ENCODE data around the gene KIF1B. TPM values are rescaled to one million over a fixed set of nuclear protein-coding genes. Genes with fewer than 3 reads are reported as not detected.
A peak's percentile ranks its signal among the peaks of the same experiment; 100 is the strongest.

KIF1B gene
- total and polyA plus RNA-seq, 8 donors, result 4.0 to 82.2 (median 26.3) TPM

GRCh38 chr1:10339036-10339567 is 128.7 kb downstream of the KIF1B start:
- TF ChIP-seq CTCF (IDR thresholded peaks at IDR 0.05) (no peak), POLR2A (IDR thresholded peaks at IDR 0.05) (no peak), EP300 (IDR thresholded peaks at IDR 0.05) (no peak), POLR2AphosphoS5 (IDR thresholded peaks at IDR 0.05) (no peak)
- H3K27me3 ChIP-seq, result no peaks in the 10 kb centered on the region
- H3K27ac ChIP-seq, result no peak overlapping the region
- H3K36me3 ChIP-seq, result peaks cover 35 to 100% (median 97%) of the 10 kb centered on the region in 4 donors
- no peaks in the 10 kb centered on the region for H3K9me3 ChIP-seq
- no peak overlapping the region for H3K4me3 ChIP-seq
- peaks cover 0 to 9% (median 2%) of the 10 kb centered on the region in 4 donors for H3K4me1 ChIP-seq
- intact Hi-C loops (cut with DNase I; ENCODE audit: low total_unique reads), result loop anchor here (10.0 kb wide), 1 partner anchor 134 kb away; no protein-coding TSS in a partner anchor
- no peak for DNase-seq
- 88 to 92% (median 90%) methylated on average over 4 of the region's 4 CpGs for WGBS, 5 donors

GRCh38 chr1:10339815-10340214 is 129.4 kb downstream of the KIF1B start:
- intact Hi-C loops (cut with DNase I; ENCODE audit: low total_unique reads), result loop anchor here (10.0 kb wide), 1 partner anchor 135 kb away; no protein-coding TSS in a partner anchor
- H3K4me1 ChIP-seq, result peaks cover 0 to 9% (median 2%) of the 10 kb centered on the region in 4 donors
- peaks cover 37 to 100% (median 97%) of the 10 kb centered on the region in 4 donors for H3K36me3 ChIP-seq
- H3K27me3 ChIP-seq, result no peaks in the 10 kb centered on the region
- 27 to 46% (median 40%) methylated on average over 5 of the region's 5 CpGs for WGBS, 5 donors
- no peaks in the 10 kb centered on the region for H3K9me3 ChIP-seq
- no peak for TF ChIP-seq EP300 (IDR thresholded peaks at IDR 0.05)
- TF ChIP-seq POLR2AphosphoS5 (IDR thresholded peaks at IDR 0.05), result no peak
- TF ChIP-seq CTCF (IDR thresholded peaks at IDR 0.05), result no peak
- TF ChIP-seq POLR2A (IDR thresholded peaks at IDR 0.05), result peak in 1 of 4 donors; percentile 2
- H3K4me3 ChIP-seq, result no peak overlapping the region
- H3K27ac ChIP-seq, result no peak overlapping the region
- DNase-seq, result peak; percentile 32 to 87

GRCh38 chr1:10340930-10341590 is 130.7 kb downstream of the KIF1B start:
- DNase-seq, result peak in 1 of 2 donors; percentile 12
- intact Hi-C loops (cut with DNase I; ENCODE audit: low total_unique reads), result no loop called here
- 80 to 92% (median 86%) methylated on average over 2 of the region's 2 CpGs for WGBS, 5 donors

GRCh38 chr1:10347109-10347508 is 136.7 kb downstream of the KIF1B start:
- intact Hi-C loops (cut with DNase I; ENCODE audit: low total_unique reads), result no loop called here
- Histone ChIP-seq H3K36me3 (peaks cover 25 to 100% (median 97%) of the 10 kb centered on the region in 4 donors), H3K27ac (no peak overlapping the region)

More at GRCh38 chr1:10340930-10341590, 130.7 kb downstream of the KIF1B start:
- TF ChIP-seq POLR2AphosphoS5 (IDR thresholded peaks at IDR 0.05) (no peak), EP300 (IDR thresholded peaks at IDR 0.05) (no peak), POLR2A (IDR thresholded peaks at IDR 0.05) (no peak), CTCF (IDR thresholded peaks at IDR 0.05) (no peak)
- no peak overlapping the region for H3K4me3 ChIP-seq
- peaks cover 32 to 100% (median 97%) of the 10 kb centered on the region in 4 donors for H3K36me3 ChIP-seq
- H3K27me3 ChIP-seq, result no peaks in the 10 kb centered on the region
- H3K9me3 ChIP-seq, result no peaks in the 10 kb centered on the region
- peaks cover 0 to 9% (median 2%) of the 10 kb centered on the region in 4 donors for H3K4me1 ChIP-seq
- H3K27ac ChIP-seq, result no peak overlapping the region

More at GRCh38 chr1:10347109-10347508, 136.7 kb downstream of the KIF1B start:
- H3K9me3 ChIP-seq, result no peaks in the 10 kb centered on the region
- no peaks in the 10 kb centered on the region for H3K27me3 ChIP-seq
- TF ChIP-seq POLR2A (IDR thresholded peaks at IDR 0.05) (no peak), CTCF (IDR thresholded peaks at IDR 0.05) (no peak), POLR2AphosphoS5 (IDR thresholded peaks at IDR 0.05) (no peak), EP300 (IDR thresholded peaks at IDR 0.05) (no peak)
- DNase-seq, result no peak
- H3K4me1 ChIP-seq, result no peaks in the 10 kb centered on the region
- no peak overlapping the region for H3K4me3 ChIP-seq
